GM18498 (cell line): Measurements from ENCODE around the gene SERBP1.
"Not testable (repeated sequence)": the region's sequence is repeated elsewhere in the genome, so short reads cannot be mapped to it uniquely, and the experiment has no call there.

Experiments used
- ATAC-seq: cut with Tn5 transposase; IDR thresholded peaks from one replicate; pipeline ENCODE4 v1.9.1; 2021; ENCODE audit warnings: mild to moderate bottlenecking, moderate library complexity; ENCODE audit not compliant: unreplicated experiment

SERBP1 gene

DNA sequence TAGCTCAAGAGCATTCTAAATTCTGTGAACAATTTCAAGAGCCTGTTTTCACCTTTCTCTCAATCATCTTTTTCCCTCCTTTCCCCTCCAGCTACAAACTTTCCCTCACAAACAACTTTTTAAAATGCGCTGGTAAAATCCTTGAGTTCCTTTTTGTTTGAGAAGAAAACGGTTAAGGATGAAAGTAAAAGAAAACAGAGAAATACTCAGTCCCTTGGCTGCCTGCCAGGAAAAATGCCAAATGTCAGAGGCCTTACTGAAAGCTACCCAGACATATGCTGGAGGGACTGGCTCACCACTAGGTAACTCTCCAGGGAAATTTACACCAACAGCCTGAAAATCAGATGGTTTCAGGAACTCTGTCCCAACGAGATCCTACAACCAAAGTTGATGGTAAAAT is 11.0 kb upstream of the SERBP1 start:
- peak; percentile 58 for ATAC-seq

DNA sequence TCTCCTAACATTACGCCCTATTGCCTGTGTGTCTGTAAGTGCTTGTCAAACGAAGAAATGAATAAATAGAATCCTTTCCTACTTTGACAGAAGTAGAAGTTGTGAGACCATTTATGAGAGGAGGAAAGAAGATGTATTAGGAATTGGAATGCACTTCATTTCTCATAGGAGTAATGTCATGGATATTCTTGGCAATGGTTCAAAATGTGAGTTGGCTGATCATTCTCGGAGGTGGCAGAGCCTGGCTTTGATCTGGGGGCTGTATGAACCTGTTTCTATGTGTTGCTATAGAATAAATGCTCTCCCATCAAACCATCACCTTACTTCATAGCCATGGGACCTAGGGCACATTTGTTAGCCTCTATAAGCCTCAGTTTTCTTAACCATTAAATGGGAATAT is 10.1 kb upstream of the SERBP1 start:
- no peak for ATAC-seq

DNA sequence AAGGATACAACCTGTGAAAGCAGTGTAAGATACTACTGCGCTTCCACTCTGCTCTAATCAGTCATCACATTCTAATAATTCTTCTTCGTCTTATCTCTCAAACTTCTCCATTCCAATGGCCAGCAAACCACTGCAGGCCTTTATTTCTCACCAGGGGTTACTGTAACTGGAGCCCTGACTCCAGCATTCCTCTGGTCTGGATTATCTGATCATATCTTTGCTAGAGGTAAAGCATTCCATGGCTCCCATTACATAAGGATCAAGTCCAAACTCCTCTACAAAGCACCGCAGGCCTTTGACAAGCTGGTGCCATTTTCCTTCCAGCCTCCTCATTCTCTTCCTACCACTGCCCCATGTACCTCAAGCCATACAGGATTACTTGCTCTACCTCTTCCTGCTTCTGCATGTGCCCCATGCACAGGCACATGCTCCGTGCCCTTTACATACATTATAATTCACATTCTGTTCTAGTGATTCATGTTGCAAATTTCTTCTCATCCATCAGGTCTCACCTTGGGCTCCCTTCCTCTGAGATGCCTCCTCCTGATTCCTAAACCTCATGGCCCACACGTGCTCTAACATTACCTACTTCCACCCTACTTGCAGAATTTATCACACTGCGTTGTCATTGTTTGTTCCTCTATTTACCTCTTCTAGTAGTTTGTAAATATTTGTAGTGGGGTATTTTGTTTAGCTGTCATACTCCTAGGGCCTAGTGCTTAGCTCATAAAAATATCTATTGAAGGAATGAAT is 9.3 kb upstream of the SERBP1 start:
- ATAC-seq, result no peak

DNA sequence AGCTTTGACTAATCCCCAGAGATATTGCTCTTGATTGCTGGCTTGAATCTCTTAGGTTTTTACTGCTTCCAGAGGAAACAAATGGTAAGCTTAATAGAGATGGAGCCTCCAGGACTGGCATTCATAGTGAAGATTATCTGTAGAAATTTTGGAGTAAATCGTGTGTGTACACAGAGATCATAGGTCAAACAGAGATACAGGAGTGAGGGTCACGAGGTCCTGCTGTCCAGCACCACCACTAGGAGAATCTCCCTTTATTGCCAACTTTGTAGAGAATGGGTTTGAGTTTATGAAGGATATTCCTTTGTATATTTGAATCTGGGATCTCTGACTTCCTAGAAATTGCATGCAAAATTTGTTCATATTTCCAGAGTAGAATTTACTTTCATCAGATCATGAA is 7.8 kb upstream of the SERBP1 start:
- no peak for ATAC-seq

DNA sequence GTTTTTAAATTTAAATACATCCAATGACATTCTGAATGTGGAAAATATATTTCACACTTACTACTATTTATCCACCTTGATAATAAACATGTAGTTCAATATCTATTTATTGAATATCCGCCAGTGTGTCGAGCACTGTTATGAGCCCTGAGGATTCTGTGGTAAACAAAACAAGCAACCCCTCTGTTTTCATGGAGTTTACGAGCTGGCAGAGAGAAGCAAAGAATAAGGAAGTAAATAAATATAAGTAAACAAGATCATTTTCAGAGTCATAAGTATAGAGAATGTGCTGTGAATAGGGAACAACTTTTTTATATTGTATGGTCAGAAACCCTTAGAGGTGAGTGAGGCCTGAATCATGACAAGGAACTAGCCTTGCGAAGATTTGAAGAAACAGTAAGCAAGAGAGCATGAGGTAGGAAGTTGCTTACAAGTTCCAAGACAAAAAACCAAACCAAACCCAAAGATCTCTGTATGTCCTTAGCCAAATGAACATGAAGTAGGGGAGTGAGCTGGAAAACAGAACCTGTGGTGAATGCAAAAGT is 6.4 kb upstream of the SERBP1 start:
- ATAC-seq, result no peak

DNA sequence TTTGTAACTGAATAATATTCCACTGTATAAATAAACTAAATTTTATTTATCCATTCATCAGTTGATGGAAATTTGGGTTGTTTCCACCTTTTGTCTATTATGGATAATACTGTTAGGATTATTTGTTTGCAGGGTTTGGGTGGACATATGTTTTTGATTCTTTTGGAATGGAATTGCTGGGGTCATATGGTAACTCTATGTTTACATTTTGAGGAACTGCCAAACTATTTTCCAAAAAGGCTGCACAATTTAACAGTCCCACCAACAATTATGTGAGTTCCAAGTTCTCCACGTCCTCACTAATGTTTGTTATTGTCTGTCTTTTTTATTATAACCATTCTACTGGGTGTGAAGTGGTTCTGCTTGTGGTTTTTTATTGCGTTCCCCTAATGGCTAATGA is 4.3 kb upstream of the SERBP1 start:
- no peak for ATAC-seq

DNA sequence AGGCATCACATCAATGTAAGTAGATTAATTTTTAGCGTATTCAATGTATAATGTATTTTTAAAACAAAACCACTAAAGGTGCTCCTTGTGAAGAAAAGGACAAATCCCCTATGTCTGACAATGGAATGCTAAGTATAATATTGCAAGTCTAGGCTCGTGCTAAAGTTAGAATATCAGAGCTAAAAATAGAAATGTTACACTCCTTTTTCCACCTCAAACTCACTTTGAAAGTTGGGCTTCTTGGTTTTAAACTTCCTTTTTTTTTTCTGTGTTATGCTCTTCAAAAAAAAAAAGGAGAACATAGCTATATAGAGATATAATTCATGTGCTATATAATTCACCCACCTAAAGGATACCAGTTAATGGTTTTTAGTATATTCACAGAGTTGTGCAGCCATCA is 3.6 kb upstream of the SERBP1 start:
- ATAC-seq, result no peak

DNA sequence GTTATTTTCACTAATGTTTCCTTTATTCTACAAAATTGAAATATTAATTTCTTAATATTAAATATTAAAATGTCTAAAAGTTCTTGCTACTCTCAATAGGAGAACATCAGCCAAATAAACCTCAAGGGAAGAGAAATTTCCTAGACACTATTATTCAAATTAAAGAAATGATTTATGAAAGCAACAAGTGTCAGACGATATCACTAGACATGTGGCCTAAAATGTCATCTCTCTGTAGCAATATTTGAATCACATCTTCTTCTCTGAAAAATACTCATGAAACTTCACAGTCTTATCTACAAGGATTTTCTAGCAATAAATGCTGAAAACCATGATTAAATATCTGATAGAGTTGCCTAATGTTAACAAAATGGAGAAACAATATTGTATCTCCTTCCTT is 2.5 kb upstream of the SERBP1 start:
- ATAC-seq, result no peak

DNA sequence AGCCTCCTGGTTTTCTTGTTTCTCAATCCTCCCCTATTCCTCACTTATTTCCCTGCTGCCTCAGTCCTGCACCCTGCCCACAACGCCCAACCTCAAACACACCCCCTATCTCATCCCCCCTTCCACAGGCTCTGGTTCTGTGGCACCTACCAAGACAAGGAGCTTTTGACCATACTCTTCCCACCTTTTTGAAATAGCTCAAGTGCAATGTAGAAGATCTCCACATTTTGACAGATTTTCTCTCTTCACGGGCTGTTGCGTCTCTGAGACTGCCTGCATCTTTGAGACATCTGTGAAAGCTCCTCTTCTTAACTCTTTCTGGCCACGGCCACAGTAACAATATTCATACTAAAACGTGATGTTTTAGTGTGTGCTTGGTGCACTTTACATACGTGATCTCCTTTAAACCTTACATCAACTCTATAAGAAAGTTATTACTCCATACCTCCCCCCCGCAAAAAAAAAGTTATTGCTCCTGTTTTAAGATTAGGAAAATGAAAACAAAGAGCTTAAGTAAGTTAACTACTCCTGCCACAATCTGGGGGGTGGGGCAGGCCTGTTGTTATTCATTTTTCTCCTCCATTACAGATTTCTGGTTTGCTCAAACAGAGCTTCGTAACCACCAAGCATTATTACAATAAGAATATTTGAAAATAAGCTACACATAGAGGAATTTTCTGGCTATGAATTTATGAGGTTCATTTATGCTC is 1.8 kb upstream of the SERBP1 start:
- ATAC-seq, result no peak

DNA sequence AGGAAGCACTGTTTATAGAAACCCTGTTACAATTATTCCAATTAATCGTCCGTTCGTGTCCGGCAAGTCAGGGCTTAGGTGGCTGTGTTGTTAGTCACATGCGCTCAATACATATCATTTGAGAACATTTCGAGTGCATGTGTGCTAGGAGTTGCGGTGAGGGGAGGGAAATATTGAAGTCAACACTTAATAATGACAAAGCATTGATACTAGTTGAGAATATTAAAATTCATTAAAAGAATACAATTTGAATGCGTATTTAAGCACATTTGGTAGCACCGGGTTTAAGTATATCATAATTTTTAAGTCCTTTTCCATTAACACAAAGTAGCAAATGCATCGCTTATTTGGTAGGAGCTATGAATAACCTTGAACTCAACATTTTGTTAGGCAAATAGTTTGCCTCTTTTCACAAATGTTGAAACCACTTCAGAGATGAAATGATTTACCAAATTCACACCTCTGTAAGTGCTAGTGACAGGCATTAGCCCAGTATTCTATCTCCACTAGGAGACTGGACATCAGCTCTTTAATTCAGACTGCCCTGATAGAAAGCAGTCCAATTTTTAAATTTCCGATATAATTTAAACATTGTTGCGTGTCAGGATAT is 1.1 kb upstream of the SERBP1 start:
- ATAC-seq, result no peak

DNA sequence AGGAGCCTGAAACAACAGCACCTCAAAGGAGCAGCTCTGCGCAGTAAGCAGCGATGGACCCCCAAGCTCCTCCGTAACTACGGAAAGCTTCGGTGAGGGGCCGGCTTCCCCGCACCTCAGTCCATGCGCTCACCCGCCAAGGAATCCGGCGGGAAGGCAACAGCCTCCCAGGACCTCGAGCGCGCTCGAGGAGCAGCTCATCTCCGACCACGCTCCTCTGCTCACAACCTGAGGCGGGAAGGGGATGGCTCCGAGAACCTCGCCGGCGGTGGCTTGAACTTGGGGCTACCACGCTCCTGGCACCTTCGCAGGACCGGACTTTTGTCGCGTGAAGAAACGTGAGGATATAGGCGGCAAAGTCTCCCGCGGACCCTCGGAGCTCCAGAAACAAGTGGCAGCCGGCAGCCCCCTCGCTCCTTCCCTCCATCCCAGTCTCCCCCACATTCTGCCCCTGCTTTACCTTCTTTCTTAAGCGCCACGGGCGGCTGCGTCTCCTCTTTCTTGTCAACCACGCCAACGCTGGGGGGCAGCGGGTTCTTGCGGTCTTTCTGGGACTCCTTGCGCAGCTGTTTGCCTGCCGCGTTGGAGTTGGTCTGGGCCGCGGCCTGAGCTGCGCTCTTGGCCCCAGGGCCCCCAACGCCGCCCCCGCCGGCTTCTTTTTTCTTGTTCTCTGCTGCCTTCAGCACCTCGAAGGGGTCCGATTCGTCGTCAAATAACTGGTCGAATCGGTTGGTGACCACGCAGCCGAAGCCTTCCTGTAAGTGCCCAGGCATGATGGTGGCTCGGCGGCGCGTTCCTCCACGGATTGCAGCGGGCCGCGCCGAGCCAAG is 459 bp downstream of the SERBP1 start:
- ATAC-seq, result peak; percentile 11

DNA sequence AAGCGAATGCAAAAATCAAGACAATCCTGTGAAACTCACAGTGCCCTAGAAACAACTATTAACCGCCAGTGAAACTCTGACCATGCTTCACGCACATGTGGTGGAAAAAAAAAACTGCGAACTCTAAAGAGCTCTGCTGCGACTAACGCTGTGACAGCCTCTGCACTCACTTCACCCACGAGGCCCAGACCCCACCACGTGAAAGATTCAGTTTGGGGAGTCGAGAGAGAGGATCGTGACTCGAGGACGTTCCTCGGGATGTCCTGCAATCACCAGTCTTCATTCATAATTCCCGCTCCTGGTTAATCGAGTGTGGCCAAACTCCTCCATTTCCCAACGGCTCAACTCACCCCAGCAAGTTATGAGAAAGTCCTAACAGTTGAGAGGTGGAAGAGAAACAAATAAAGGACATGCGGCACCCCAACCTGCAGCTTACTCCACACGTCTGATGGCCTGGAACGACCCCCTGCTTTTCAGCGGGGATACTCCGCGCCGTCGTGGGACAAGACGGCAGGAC is 1.1 kb downstream of the SERBP1 start:
- no peak for ATAC-seq

DNA sequence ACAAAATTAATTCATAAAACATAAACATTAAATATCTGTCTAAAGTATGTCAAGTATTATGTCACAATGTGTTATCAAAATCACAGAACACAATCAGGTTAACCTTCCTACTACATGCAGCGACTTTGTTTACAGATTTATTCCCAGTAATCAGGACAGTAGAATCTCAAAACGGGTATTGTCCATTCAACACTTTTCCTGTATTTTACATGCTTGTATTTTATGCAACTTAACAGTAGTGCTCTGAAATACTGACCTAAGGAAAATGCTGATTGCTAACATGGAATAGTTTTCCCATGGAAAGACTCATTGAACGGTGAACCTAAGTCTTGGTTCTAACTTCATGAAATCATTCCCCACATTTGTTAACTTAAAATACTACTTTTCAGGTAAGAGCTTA is 2.3 kb downstream of the SERBP1 start:
- no peak for ATAC-seq

DNA sequence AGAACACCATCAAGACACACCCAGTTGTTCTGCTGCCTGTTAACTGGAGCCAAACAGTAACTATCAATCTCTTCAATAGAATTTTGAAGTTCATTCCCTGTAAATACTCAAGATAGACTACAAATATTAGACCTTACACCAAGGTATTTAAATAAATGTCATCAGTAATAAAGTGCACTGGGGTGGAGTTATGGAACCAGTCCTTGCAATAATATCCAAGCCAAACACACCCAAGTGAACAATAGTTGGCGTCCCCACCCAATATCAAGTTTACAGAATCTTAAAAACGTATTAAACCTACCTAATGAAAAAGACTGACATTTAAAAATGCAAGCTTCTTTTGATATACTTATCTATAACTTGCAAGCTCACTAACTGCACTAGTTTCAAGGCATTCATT is 2.7 kb downstream of the SERBP1 start:
- ATAC-seq, result no peak

DNA sequence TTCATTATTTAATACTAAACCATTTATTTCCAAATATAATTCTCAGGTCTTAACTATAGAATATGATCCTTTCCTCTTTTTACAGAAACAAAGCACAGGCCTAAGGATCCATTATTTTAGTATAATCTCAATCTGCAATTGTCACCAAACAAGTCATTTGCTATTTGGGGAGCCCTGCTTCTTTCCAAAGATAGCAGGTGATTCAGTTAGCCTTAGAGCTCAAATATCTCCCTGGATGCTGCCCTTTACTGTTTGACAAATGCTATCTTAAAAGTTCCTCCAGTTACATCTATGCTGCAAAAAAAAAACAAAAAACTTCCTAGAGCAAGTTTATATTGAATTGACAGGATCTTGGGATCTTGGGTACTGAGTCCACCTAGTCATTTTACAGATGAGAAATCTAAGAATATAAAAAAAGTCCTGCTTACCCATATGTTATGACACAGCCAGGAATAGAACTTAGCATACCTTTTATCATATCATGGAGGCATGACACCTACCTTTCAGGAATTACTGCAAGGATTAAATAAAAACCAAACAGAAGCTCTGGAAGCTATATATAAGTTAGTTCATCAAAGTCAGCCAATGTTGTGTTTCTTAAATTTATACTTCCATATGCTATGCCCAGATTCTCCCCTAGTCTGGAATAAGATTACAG is 9.2 kb downstream of the SERBP1 start:
- no peak for ATAC-seq

DNA sequence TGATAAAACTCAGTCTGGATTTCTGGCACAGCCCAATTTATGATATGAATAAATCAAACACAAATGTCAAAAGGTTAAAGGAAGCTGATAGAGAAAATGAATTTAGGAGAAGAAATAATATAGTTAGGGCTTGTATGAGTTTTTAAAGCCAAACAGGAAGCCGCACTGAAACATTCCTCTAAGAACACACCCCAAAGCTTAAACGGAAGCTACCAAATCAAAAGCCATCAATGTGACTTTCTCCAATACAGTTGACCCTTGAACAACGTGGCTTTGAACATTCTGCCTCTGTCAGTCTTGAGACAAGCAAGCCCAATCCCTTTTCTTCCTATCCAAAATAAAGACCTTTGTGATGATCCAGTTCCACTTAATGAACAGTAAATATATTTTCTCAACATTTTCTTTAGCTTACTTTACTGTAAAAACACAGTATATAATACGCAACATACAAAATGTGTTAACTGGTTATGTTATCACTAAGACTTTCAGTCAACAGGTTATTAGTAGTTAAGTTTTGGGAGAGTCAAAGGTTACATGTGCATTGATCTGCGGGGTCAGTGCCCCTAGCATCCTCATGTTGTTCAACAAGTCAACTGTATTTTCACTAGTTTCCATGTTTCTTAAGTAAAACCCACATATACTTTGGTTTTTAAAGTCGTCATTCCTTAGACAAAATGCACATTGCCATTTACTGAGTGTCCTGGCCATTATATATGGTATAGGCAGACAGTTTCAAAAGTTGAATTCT is 11.2 kb downstream of the SERBP1 start:
- ATAC-seq, result no peak

DNA sequence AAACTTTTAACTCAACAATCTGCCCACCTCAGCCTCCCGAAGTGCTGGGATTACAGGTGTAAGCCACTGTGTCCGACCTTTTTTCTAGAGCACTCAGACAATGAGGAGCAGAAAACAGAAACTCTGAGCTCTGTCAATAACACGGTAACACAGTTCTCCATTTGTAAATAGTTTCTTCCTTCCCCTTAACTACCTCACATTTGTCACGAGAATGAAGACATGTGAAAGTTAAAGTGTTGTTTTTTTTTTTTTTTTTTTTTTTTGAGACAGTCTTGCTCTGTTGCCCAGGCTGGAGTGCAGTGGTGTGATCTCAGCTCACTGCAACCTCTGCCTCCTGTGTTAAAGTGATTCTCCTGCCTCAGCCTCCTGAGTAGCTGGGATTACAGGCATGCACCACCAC is 12.5 kb downstream of the SERBP1 start:
- not testable (repeated sequence) for ATAC-seq

DNA sequence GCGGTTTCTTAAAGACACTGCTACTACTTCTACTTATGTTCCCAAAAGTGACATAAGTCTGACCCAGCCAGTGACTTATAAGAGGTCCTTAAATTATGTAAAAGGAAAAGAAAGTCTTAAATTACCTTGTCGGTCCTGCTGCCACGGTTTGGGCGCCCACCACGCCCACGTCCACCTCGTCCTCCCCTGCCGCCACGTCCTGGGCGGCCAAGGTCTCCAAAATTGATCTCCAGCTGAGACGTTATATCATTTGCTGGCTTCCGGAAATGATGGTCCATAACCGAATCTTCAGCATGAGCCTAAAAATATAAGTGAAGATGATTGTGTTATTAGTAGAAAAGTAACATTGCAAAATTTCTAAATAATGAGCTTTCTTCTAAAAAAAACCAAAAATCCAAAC is 15.2 kb downstream of the SERBP1 start:
- ATAC-seq, result no peak

DNA sequence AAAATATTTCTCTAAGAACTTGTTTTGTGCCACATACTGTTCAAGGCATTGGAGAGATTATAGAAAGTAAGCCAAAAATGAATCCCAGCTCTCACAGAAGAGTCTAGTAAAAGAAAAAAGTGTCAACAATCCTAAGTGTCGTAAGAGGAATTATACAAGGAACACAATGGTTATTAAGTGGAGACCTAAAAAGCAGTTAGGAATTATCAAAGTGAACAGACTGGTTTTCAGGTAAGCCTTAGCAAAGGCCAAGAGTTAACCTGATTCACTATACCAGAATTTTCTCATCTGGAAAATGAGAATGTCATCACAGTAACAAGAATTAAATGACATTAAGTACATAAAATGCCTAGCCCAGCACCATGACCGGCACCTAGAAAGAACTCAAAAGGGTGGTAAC is 15.6 kb downstream of the SERBP1 start:
- ATAC-seq, result no peak

DNA sequence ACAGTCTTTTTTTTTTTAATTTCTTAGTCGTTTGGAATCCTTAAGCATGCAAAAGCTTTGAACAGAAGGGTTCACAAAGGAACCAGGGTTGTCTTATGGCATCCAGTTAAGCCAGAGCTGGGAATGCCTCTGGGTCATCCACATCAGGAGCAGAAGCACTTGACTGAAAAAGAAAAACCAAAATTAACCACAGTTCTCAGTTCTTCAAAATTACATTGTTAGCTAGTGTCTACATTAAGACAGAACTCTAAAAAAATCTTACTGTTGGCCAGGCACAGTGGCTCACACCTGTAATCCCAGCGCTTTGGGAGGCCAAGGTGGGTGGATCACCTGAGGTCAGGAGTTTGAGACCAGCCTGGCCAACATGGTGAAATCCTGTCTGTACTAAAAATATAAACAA is 17.1 kb downstream of the SERBP1 start:
- not testable (repeated sequence) for ATAC-seq
